Esophagus muscularis mucosa (tissue), 4 donors: ENCODE measurements around the gene MADD. TPM values are rescaled to one million over a fixed set of nuclear protein-coding genes. Genes with fewer than 3 reads are reported as not detected.

ENCODE experiments used
- DNase-seq: peaks from one replicate; pipeline ENCODE4 v3.0.0-alpha.2; 2017; ENCODE audit errors: extremely low spot score
- H3K27ac ChIP-seq, 4 donors: fragments of 200-600 bp; sonication (generic); replicated peaks in 1 of 4; 1 replicate in 3 of 4; 2 replicates in 1 of 4; pipeline ENCODE4 v1.5.1; 2016 to 2019; ENCODE audit warnings: mild to moderate bottlenecking in 1 of 4
- H3K27me3 ChIP-seq, 4 donors: fragments of 200-600 bp; sonication (generic); one replicate each; pipeline versions ENCODE4 v1.5.1 to v1.6.0; 2016 to 2019
- H3K36me3 ChIP-seq, 4 donors: fragments of 200-600 bp; sonication (generic); one replicate each; pipeline ENCODE4 v1.5.1; 2016 to 2019
- H3K4me1 ChIP-seq, 4 donors: fragments of 200-600 bp; sonication (generic); one replicate each; pipeline ENCODE4 v1.5.1; 2016 to 2019
- H3K4me3 ChIP-seq, 4 donors: fragments of 200-600 bp; sonication (generic); 1 replicate in 2 of 4; 2 replicates in 2 of 4; pipeline ENCODE4 v1.5.1; 2016 to 2019; ENCODE audit warnings: mild to moderate bottlenecking in 4 of 4, moderate library complexity in 1 of 4
- H3K9me3 ChIP-seq, 4 donors: fragments of 200-600 bp; sonication (generic); 1 replicate in 3 of 4; 2 replicates in 1 of 4; pipeline ENCODE4 v1.5.1; 2016 to 2019
- CTCF ChIP-seq, 3 experiments: fragments of 200-600 bp in 2 of 3; fragments of 450-650 bp in 1 of 3; sonication (generic) in 2 of 3; IDR thresholded peaks; one replicate each; pipeline ENCODE4 v1.5.1; 2017 to 2019; ENCODE audit warnings: antibody characterized with exemption in 3 of 3, mild to moderate bottlenecking in 2 of 3, moderate library complexity in 1 of 3
- EP300 ChIP-seq: sonication (generic); formaldehyde crosslinking; IDR thresholded peaks from one replicate; pipeline ENCODE4 v1.6.1; 2017; ENCODE audit warnings: antibody characterized with exemption
- POLR2A ChIP-seq: fragments of 450-650 bp; IDR thresholded peaks from one replicate; pipeline ENCODE4 v1.6.1; 2017; ENCODE audit warnings: antibody characterized with exemption, moderate library complexity, mild to moderate bottlenecking, low read depth
- POLR2AphosphoS5 ChIP-seq, 2 donors: sonication (generic); formaldehyde crosslinking; IDR thresholded peaks; one replicate each; pipeline ENCODE4 v1.6.1; 2017; ENCODE audit warnings: antibody characterized with exemption in 2 of 2
- WGBS: methylation state at CpG from one replicate; pipeline ENCODE4 v1.1.5; 2018; 5-methylcytosine and 5-hydroxymethylcytosine counted together
- intact Hi-C: fragments of 100-400 bp; cut with DNase I; formaldehyde crosslinking; loops from one replicate; pipeline ENCODE4 v1.15.1; 2023
- total RNA-seq, 4 donors: library from RNA; depleted of rRNA; stranded (reverse); fragments of >200 nt; gene quantifications; one replicate each; pipeline versions ENCODE4 v1.1.0 to v1.2.1, GENCODE V29; 2016

MADD gene
- total RNA-seq, 4 donors from 2014 or later: 27.8 to 35.4 (median 32.7) TPM

DNA sequence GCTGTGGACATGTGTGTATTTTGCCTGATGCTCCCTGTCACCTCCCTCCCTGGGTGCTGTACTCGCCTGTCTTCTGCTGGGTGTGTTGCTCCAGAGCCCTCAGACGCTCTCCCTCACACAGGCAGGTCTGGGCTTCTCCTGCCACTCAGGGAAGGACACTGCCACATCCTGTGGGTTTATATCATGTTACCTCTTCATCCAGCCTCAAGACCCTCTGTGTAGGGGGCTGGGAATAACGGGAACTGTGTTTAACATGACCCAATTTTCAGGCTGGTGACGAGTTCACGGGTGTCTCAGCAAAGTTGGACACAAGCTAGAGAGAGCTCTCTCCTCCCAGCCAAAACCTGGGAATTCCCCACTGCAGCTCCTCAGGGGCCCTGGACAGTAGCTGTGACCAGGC lies 58.0 kb downstream of the MADD start:
- intact Hi-C loops: no loop called here
- no peaks in the 10 kb centered on the region for H3K27me3 ChIP-seq
- 84% methylated on average over 5 of the region's 5 CpGs for WGBS
- TF ChIP-seq CTCF (IDR thresholded peaks at IDR 0.05): no peak
- TF ChIP-seq POLR2AphosphoS5 (IDR thresholded peaks at IDR 0.05): no peak
- TF ChIP-seq EP300: no peak
- H3K4me1 ChIP-seq: peaks cover 17 to 31% (median 21%) of the 10 kb centered on the region in 4 donors
- H3K4me3 ChIP-seq: no peak overlapping the region
- no peak overlapping the region for H3K27ac ChIP-seq
- H3K36me3 ChIP-seq: peaks cover 10 to 53% (median 19%) of the 10 kb centered on the region in 4 donors
- H3K9me3 ChIP-seq: no peaks in the 10 kb centered on the region
- DNase-seq: no peak

GRCh38 chr11:47328449-47329390 lies 58.8 kb downstream of the MADD start:
- TF ChIP-seq EP300 (no peak), POLR2AphosphoS5 (IDR thresholded peaks at IDR 0.05) (no peak), POLR2A (no peak), CTCF (IDR thresholded peaks at IDR 0.05) (no peak)
- 76% methylated on average over 29 of the region's 29 CpGs for WGBS
- Histone ChIP-seq H3K36me3 (peaks cover 10 to 53% (median 23%) of the 10 kb centered on the region in 4 donors), H3K27ac (peak overlapping the region in 3 of 4 donors; percentile 49 to 57 (median 57)), H3K9me3 (no peaks in the 10 kb centered on the region), H3K4me1 (peaks cover 17 to 31% (median 21%) of the 10 kb centered on the region in 4 donors), H3K4me3 (no peak overlapping the region), H3K27me3 (no peaks in the 10 kb centered on the region)
- DNase-seq: no peak
- intact Hi-C loops: no loop called here

GRCh38 chr11:47329431-47329986 lies 59.6 kb downstream of the MADD start:
- no peaks in the 10 kb centered on the region for H3K9me3 ChIP-seq
- intact Hi-C loops: no loop called here
- 72% methylated on average over 10 of the region's 12 CpGs for WGBS
- no peak overlapping the region for H3K4me3 ChIP-seq
- TF ChIP-seq CTCF (IDR thresholded peaks at IDR 0.05) (no peak), POLR2A (no peak), POLR2AphosphoS5 (IDR thresholded peaks at IDR 0.05) (no peak), EP300 (no peak)
- H3K36me3 ChIP-seq: peaks cover 10 to 53% (median 26%) of the 10 kb centered on the region in 4 donors
- DNase-seq: no peak
- H3K27me3 ChIP-seq: no peaks in the 10 kb centered on the region
- peaks cover 17 to 31% (median 21%) of the 10 kb centered on the region in 4 donors for H3K4me1 ChIP-seq
- peak overlapping the region; percentile 46 to 57 (median 53) for H3K27ac ChIP-seq

DNA sequence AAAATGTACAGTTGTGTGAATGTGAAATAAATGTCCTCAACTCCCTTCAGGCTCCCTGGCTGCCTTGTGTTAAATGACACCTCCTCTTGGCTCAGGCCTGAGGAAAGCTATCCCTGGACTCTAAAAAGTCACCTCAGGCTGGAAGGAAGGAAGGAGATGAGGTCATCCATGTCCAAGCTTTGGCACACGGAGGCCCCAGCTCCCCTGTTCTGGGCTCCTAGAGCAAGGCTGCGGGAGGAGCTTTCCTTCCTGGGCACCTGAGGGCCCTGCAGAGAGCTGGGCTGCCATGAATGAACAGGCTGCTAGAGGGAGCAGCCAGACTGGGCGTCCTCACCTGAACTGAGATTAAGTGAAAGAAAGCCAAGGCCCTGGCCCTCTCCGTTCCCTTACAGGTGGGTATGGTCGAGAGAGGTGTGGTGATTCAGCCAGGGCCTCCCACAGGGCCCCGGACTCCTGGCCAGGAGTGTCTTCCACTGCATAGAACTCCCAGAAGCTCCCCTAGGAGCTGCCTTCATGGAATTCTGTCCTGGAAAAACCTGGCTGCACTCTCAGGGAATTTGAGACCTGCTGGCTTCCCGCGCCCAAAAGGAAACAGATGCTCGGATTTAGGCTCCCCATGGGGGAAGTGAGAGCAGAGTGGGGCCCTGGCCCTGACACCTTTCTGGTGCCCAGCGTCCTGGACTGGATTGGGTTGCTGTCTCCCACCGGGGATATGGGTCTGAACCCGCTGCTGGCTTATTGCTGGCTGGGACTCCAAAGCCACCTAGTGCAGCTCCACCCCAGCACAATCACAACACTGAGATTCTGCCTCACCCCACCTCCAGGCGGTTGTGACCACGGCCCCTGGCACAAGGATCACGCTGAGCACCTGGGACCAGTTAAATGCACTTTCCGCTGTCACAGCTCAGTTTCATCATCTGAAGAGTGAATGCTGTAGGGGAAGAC lies 60.3 kb downstream of the MADD start:
- Histone ChIP-seq H3K27ac (peak overlapping the region; percentile 46 to 57 (median 53)), H3K9me3 (no peaks in the 10 kb centered on the region), H3K36me3 (peaks cover 10 to 50% (median 27%) of the 10 kb centered on the region in 4 donors), H3K4me1 (peaks cover 17 to 31% (median 21%) of the 10 kb centered on the region in 4 donors), H3K4me3 (no peak overlapping the region), H3K27me3 (no peaks in the 10 kb centered on the region)
- DNase-seq: no peak
- no peak for TF ChIP-seq EP300
- TF ChIP-seq CTCF (IDR thresholded peaks at IDR 0.05): peak in 1 of 3 experiments; percentile 2
- intact Hi-C loops: no loop called here
- 61% methylated on average over 6 of the region's 16 CpGs for WGBS
